NCI-H526 (cell line): ENCODE results near the gene IGF2BP3.
"Not testable (repeated sequence)": the region's sequence is repeated elsewhere in the genome, so short reads cannot be mapped to it uniquely, and the experiment has no call there.

ENCODE experiments used
- DNase-seq, 2 experiments: peaks; one replicate each; lab custom pipeline; 2025; lab: John Stamatoyannopoulos, UW

Gene IGF2BP3

DNA sequence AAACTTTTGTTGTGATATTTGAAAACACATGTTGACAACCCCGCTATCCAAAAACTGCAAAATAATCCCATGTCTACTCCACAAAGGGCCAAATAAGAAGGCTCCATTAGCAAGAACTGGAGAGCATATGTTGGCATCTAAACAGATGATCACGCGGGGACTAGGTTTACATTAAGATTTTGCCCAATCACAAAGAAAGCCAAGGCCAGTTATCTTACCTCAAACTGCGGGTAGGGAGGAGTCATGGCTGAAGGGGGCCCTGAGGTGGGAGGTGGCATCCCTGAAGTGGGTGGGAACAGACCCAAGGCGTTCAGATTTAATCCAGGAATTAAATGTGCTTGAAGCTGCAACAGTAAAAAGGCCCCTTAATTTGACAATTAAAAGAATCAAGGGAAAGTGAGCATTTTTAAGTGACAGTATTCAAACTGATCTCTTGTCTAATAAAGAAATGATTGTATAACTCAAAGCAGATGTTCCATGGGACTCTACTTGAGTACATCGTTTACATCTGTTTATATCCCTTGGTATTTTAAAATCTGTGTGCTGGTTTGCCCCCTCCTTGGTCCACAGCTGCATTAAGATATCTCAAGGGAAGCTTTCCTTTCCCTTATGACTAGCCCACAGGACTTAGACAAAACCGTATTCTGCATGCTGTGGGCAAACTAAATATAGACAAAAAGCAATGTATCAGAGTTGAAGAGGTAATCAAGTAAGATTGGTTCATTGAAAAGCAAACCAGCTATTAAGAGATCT, 128.3 kb downstream of the IGF2BP3 start:
- DNase-seq = no peak

DNA sequence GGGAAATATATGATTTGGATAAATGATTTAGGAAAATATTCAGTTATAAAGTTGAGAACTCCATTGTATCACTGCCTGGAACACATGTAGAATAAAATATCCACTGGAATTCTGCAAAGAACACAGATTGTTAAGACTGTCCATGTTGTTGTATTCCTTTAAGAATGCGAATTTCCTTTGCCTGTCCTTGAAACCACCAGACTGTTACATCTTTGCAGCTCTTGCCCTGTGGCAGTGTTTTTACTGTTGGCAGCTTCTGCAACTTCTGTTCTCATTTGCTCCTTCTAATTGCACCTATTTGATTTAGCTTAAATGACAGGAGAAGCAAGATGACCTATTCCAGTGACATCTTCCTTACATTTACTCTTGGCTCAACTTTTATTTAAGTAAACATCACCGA, 131.4 kb downstream of the IGF2BP3 start:
- no peak for DNase-seq

DNA sequence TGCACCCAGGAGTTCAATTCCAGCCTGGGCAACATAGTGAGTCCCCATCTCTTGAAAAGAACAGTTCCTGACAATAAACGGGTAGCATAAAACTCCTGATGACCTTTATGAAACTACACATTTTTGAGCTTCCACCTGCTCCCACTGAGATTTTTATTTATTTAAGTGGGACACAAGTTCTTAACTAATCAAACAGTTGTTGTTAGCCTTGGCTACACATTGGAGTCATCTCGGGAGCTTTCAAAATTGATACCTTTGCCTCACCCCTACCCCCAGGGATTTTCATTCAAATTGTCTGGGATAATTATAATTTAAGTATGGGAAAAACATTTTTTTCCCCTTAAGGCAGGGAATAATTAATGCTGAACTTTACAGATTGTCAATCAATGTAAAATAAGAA, 131.9 kb downstream of the IGF2BP3 start:
- DNase-seq = no peak

DNA sequence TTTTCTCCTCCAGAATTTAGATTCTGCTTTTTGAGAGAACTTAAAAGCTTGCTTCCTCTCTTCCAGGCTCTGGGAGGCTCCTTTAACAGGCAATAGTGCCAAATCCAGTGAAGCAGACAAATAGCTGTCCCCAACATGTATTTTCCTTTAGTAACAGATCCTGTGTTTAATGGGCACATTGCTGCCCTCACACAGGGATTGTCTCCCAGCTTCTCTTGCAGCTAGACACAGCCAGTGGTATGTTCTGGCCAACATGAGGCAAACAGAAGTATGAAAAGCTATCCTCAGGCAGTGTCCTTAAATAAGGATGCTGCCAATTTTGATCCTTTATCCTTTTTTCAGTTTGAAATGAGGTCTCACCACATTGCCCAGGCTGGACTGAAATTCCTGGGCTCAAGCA, 132.9 kb downstream of the IGF2BP3 start:
- no peak for DNase-seq

DNA sequence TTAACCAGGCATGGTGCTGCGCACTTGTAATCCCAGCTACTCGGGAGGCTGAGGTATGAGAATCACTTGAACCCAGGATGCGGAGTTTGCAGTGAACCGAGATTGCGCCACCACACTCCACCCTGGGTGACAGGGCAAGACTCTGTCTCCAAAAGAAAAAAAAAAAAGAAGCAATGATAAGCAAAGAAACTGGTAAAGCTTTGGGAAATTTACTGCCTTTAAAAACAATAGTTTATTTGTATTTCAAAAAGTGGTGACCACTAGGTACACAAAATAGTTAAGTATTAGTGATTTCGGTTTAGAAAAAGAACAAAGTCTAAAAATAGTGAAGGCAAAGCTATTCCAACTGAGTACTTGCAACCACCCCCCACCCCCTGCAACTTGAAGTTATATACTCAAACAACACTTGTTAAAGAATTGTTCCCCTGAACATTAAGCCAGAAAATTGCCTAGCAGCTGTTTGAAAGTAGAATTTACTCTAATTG, 133.4 kb downstream of the IGF2BP3 start:
- no peak for DNase-seq

DNA sequence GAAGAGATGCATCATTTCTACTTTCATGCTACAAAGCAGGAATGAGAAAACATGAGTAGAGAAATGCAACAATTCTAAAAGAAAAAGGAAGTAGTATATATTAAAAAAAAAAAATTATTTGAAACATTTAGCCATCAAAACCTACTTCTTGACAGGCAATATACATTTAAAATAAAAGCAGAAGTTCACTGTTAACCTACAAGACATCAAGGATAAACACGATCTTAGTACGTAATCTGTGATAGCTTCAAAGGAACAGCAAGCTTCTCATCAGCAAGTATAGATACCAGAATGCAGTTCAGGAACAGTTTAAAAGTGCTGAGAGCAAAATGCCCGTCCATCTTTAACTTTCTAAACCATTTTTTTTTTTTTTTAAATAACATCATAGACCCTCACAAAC, 134.2 kb downstream of the IGF2BP3 start:
- DNase-seq = no peak

DNA sequence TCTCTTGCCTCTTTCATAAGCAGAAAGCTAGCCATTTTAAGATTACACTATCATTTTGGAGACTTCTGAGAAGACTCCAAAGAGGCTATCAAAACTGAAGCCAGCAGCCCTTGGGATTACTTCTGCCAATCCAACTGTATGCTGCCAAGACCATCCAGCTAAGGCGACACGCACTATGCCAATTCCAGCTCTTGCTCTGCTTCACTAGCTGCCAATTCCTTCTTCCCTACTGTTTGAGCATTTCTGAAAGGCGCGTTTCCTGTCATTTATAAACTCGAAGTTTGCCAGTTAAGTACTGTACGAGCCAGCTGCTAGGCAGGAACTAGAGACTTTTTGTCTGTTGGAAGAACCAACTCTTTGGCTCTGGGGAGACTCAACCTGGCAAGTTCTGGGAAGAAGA, 134.7 kb downstream of the IGF2BP3 start:
- DNase-seq = no peak

DNA sequence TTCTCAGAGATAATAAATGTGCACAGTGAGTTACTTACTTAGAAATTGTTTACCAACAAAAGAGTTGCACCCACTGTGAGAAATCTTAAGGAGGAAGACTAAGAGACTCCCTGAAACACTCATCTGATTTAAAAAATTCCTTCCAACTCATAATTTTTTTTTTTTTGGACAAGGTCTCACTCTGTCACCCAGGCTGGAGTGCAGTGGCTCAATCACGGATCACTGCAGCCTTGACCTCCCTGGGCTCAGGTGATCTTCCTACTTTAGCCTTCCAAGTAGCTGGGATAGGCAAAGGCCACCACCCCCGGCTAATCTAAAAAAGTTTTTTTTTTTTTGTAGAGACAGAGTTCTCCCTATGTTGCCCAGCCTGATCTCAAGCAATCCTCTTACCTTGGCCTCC, 135.2 kb downstream of the IGF2BP3 start:
- no peak for DNase-seq

DNA sequence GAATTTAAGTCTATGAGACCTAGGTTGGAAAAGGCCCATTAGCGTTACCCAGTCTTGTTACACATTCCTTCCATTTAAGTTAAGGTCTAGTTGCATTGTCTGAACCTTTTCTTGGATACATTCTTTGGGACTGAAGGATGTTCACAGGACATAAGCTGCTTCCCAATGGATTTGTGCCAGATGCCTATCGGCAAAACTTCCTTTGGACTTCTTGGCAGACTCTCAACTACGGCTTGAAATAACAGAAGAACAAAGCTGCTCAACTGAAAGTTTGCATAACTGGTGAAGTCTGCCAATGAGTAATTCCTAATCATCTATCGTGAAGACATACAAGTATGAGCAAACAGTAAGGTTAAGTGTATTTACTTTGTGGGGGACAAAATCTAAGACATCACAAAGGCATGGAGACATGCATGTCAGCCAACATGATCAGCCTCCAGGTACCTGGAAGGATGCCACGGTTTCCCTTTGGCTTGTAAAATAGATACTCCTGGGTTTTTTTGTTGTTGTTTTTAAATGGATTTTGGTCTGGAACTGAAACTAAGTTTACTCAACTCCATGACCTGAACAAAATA, 135.7 kb downstream of the IGF2BP3 start:
- no peak for DNase-seq

DNA sequence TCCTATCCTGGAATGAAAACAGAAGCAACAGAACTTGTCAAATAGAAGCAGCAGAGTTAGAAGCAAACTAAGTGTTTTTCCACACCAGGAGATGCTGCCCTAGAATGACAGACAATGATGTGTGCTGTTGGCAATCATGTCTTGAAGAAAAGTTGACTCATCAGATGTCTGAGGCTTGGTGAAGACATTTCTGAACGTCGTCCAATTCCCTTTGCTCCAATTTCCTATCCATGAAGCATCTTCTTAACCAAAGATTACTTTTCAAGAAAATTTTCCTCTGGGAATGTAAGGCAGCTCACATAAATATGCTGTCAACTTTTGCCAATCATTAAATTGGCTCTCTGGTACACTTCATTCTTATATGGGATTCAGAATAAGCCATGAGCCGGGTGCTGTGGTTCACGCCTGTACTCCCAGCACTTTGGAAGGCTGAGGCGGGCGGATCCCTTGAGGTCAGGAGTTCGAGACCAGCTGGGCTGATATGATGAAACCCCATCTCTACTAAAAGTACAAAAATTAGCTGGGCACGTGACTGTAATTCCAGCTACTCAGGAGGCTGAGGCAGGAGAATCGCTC, 136.5 kb downstream of the IGF2BP3 start:
- no peak for DNase-seq

DNA sequence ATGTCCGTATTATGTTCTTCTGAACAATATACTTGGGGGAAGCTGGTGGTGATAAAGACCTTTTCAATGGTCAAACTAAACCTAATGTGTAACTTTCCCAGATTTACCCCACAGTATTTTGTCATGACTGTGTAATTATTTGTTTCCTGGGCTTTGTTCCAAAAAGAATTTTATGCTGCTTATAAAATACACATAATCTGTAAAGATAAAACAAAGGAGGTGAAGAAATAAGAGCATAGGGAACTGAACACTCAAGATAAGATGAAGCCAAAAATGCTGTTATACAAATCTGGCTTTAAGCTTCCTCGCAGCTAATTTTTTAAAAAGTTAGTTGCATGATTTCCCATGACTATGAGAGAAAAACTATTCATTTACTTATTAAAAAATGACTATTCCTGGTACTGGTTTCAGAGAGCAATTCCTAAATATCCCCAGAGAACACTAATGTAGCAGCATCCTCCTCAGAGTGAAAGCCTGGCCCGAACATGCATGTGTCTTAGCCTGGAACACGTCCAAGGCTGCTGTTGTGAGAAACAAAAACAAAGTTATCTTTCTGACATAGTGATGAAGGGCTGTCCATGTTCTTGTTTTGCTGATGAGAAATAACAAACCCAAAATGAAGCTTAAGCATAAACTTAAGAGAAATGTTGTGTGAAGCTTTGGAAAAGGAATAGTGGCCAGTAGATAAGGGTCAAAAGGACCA, 137.2 kb downstream of the IGF2BP3 start:
- DNase-seq = no peak

DNA sequence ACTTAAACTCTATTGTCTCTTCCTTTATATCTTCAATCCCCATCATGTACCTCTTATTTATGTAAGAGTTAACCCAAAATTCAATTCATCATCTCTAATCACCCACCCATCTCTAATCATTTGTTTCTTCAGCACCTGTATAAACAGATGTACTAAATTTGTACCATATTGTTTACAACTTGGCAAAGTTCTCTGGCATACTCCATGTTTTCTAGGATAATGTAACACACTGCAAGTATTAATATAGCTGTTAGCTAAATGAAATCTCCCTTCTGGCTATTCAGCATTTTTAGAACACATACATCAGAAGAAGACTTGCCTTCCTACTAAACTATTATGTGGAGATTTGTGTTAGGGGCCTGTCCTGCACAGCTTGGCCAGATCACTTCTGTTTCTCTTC, 138.1 kb downstream of the IGF2BP3 start:
- DNase-seq = no peak

DNA sequence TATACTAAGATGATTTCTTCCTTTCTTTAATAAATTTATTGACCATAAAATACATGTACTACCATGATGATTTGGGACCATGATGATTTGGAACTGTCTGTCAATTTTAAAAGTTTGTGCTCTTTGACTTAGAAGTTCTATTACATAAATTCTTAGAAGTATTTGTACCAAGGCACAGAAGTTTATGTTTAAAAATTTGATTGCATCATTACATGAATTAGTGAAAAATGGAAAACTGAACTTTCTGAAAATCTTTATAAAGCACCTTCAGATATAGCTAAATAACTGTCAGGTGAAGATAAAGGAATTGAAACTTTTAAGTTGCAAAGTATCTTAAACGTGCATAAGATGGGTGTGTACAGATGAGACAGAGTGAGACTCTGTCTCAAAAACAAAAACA, 139.2 kb downstream of the IGF2BP3 start:
- no peak for DNase-seq

DNA sequence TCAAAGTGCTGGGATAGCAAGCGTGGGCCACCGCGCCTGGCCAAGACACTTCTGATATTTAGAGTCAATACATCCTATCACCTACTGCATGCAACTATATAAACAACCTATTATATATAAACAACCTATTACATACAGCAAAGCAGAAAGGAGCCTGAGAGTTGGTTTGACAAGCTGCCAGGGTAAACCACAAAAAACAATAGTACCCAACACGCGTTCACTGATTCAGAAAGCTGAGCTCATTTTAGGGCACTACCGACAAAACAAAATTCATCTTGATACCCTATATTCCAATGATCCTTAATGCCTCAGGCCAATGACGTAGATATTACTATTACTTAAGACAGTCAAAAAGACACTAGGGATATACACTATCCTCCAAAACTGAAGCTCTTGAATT, 154.9 kb downstream of the IGF2BP3 start:
- DNase-seq = no peak

DNA sequence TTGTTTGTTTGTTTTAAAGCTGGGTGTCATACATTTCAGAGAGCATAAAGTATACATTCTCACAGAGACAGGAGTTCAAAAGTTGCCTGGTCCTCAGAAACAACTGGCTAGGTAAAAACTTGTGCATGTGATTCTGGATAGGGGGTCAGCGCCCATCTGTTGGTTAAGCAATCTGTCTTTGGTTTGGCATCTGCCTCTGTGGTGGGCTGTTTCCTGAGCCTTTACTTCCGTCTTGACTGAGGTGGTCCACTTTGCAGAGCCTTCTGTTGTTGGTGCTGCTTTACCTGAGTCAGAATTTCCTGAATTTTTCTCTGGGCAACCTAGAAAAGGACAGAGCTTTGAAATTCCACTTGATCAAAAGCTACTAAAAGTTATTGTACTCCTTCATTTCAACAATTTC, 158.2 kb downstream of the IGF2BP3 start:
- DNase-seq = not testable (repeated sequence)

DNA sequence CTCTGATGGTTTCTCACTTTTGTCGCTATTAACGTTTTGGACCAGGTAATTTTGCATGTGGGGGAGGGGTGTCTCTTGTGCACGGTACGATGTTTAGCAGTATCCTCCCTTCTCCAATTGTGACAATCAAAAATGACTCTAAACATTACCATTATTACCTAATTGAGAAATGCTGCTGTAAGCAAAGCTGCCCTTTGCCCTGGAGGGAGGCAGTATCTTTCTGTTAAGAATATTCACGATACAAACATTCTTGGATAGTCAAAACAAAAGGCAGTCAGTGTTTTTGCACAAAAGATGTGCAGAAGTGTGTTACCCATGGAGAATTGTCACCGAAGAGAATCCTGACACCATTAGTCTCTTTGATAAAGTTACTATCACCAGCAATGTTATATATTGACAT, 161.5 kb downstream of the IGF2BP3 start:
- no peak for DNase-seq

DNA sequence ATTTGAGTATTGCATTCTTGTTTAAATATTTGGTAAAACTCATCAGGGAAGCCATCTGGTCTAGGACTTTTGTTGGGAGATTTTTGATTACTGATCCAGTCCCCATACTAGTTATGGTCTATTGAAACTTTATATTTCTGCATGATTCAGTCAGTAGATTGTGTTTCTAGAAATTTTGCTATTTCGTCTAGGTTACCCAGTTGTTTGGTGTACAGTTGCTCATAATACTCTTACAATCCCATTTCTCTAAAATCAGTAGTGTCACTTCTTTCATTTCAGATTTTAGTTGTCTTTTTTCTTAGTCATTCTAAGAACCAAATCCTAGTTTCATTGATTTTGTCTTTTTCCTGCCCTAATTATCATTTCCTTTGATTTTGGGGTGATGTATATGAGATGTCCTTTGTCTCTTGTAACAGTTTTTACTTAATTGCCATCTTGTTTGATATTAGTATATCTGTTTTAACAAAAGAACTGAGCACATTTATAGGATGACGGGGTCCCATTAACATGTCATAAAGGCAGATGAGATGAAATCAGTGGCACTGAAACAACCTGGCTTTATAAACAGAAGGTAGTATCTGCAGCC, 163.3 kb downstream of the IGF2BP3 start:
- DNase-seq = no peak

DNA sequence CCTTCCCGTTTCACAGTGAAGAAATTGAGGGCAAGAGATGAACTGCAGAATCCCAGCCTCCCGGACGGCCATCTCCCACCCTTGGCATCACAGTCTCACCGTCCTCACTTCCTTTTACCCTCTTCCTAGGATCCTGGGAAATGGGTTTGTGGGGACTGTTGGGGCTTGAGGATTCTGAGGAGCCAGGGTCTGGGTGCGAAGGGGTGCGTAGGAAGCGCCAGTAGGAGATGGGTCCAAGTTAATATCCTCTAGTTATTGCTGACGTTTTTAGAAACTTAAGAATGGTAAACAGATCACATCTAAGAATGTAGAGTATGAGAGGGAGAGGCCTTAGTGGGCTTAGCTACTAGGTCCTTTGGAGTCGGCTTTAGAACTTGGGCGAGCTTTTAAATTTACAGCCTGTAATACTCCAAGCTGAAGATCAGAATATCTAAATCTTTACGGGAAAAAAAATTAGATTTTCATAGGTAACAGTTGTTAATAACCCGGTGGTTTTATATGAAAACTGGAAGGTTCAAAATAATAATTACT, 170.5 kb downstream of the IGF2BP3 start:
- DNase-seq = peak in 1 of 2 experiments; percentile 29

DNA sequence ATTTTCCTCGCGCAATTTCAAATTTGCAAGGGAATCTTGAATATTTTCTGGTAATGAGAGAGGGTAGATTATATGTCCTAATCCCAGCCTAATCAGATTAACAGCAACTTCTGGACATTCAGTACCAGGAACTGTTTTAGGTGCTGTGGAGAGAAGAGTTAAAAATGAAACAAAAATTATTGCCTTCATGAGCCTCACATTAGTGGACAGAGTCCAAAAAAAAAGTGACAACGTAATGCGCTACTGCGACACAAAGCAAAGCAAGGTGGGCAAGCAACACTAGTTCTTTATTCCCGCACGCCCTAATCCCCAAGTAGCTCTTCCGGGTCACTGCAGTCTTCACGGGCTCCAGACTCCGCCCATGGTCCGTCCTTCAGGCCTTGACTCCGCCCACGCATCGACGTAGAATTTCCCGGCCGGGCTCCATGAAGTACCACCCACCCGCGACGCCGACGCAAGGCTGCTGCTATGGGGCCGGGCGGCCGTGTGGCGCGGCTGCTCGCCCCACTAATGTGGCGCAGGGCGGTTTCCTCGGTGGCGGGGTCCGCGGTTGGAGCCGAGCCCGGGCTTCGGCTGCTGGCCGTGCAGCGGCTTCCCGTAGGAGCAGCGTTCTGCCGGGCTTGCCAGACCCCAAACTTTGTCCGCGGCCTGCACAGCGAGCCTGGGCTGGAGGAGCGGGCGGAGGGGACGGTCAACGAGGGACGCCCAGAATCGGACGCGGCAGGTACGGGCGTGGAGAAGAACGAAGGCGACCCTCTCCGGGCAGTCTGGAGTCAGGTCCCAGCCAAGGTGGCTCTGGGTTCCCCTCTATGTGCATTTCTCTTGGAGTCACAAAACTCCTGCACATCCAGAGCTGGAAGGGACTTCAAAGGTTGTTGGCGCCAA, 171.2 kb downstream of the IGF2BP3 start, which contains the start of gene MALSU1:
Gene MALSU1 (plus strand): TSS at position 455 of the 885 bp plus-strand sequence. CDS start 14 bp downstream, at position 469.
- peak; percentile 91 to 98 for DNase-seq

DNA sequence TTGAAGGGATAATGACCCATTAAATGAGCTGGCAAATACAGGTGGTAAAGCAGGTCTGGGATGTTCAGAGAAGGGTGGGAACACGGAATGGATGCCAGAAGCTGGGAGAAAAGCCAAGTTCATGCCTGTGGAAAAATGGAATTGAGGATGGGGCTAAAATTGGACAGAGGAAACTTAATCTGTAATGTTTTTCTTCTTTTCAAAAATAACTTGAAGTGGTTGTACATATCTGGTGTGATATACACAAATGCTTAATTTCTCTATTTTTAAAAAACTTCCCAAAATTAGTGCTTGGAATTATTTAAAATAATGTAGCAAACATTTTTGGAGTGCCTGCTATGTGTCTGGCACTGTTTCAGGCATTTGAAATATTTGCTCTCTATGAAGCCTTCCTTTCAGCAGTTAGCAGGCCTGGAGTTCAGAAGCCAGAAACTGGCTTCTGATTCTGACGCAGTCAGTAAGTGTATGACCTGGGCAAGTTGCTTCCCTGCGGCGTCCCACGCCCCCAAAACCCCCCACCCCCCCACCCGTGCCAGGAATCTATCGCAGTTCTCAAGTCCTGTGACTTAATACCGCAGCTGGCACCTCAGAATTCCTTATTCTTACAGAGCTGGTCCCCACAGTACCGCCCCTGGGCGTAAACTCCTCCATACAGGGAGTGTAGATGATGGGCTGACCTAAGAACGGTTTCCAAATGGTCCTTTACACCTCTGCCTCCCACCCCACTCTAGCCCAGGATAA, 172.0 kb downstream of the IGF2BP3 start:
- DNase-seq = no peak

DNA sequence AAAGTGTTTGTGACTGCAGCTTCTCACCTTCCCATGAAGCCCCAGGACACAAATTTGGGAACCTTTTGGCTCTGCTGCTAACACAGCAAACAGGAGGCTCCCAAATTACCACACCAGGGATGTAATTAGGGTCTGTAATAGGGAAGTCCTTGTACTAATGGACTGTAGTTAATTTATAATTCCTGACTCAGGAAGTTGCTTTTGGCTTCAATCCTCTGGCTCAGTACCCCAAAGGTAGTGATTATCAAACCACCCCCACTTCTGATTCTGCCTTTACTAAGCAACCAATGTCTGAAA, 174.9 kb downstream of the IGF2BP3 start:
- DNase-seq = no peak
